ENCODE data around the gene NR3C1. TPM values are rescaled to one million over a fixed set of nuclear protein-coding genes. Genes with fewer than 3 reads are reported as not detected.
A peak's percentile ranks its signal among the peaks of the same experiment; 100 is the strongest.

The NR3C1 gene
- total RNA-seq, 6 experiments from 2014 or later: 27.3 to 60.1 (median 47.2) TPM

DNA sequence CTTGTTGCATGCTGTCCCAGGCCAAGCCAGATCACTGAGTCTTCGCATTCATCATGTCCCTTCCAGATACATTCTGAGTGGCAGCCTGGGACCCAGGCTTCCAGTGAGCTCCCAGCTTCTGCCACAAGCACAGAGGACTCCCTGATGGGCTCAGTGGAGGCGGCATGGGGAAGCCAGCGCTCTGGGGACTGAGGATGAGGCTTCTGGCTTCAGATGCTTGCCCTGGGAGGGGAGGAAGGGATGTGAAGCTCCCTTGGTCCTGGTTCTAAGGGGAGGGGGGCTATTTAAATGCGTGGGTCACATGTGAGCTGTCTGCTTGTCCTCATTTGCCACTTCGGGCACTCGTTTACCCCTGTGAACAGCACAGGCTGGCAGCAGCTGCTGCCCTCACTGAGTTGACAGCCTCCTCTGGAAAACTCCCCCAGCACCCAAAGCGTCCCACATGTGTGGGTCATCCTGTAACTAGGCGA is 174.0 kb downstream of the NR3C1 start:
- intact Hi-C loops (cut with DNase I): no loop called here
- Histone ChIP-seq H3K4me3 (no peak overlapping the region), H3K4me1 (peaks cover 0 to 58% (median 18%) of the 10 kb centered on the region in 4 donors), H3K9me3 (no peaks in the 10 kb centered on the region), H3K36me3 (no peaks in the 10 kb centered on the region), H3K27ac (peak overlapping the region; percentile 66 to 96 (median 77)), H3K27me3 (no peaks in the 10 kb centered on the region)
- WGBS (ENCODE audit: insufficient coverage, low coverage, low lambda C conversion rate, missing lambda C conversion rate): 42% methylated on average over 4 of the region's 8 CpGs
- DNase-seq (peak in 1 of 3 donors; percentile 53), ATAC-seq (peak in 2 of 4 donors; percentile 1 to 39)
- TF ChIP-seq, protein P1, sequence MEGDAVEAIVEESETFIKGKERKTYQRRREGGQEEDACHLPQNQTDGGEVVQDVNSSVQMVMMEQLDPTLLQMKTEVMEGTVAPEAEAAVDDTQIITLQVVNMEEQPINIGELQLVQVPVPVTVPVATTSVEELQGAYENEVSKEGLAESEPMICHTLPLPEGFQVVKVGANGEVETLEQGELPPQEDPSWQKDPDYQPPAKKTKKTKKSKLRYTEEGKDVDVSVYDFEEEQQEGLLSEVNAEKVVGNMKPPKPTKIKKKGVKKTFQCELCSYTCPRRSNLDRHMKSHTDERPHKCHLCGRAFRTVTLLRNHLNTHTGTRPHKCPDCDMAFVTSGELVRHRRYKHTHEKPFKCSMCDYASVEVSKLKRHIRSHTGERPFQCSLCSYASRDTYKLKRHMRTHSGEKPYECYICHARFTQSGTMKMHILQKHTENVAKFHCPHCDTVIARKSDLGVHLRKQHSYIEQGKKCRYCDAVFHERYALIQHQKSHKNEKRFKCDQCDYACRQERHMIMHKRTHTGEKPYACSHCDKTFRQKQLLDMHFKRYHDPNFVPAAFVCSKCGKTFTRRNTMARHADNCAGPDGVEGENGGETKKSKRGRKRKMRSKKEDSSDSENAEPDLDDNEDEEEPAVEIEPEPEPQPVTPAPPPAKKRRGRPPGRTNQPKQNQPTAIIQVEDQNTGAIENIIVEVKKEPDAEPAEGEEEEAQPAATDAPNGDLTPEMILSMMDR (IDR thresholded peaks at IDR 0.05): no peak
- TF ChIP-seq POLR2A (IDR thresholded peaks at IDR 0.05): no peak

DNA sequence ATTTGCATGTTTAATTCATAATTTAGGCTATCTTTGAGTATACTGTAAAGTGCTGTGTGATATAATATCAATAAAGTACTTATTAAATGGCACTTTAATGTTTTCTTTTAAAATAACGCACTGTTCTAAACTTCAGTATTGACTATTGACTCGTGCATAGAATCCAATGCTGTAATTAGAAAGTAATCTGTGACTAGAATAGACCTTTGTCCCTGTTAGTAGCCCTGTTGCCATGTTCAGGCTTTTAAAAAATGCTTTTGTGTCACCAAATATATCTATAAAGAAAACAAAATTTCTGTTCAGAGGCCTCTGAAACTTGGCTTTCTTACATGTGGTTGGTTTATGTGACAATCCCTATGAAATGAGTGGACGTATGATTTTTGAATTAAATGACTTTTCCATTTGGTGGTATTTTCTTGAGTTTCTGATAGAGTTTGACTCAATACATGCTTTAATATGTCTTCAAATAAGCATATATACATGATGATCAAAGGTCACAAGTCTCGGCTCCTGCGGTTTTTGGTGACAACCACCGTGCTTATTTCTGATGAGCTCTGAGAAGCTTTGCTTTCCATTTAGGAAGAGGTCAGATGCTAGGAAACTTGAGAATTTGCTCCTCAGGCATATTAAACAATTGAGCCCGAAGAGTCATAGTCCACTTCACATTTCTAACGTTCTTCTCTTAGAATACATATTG is 174.7 kb downstream of the NR3C1 start:
- Histone ChIP-seq H3K36me3 (no peaks in the 10 kb centered on the region), H3K27ac (peak overlapping the region; percentile 66 to 96 (median 77)), H3K9me3 (no peaks in the 10 kb centered on the region), H3K4me3 (no peak overlapping the region), H3K4me1 (peaks cover 0 to 56% (median 18%) of the 10 kb centered on the region in 4 donors), H3K27me3 (no peaks in the 10 kb centered on the region)
- DNase-seq (no peak), ATAC-seq (peak in 3 of 4 donors; percentile 18 to 40 (median 35))
- TF ChIP-seq POLR2A (IDR thresholded peaks at IDR 0.05): no peak
- TF ChIP-seq, protein P1 (IDR thresholded peaks at IDR 0.05): no peak
- intact Hi-C loops (cut with DNase I): no loop called here
- 54% methylated on average over 8 of the region's 8 CpGs for whole genome bisulfite sequencing (ENCODE audit: insufficient coverage, low coverage, low lambda C conversion rate, missing lambda C conversion rate)

Small RNA genes lying within 50 kb of the gene (small RNA-seq; reads per million reads assigned to genes)
- 0 reads per million in 2 experiments for gene AC091925.2

Measured in right lobe of liver (tissue), 6 donors.